Glomerular endothelial cell (primary cell): ENCODE data around the gene M1AP. TPM values are rescaled to one million over a fixed set of nuclear protein-coding genes. Genes with fewer than 3 reads are reported as not detected.
A peak's percentile ranks its signal among the peaks of the same experiment; 100 is the strongest.
"Not testable (repeated sequence)": the region's sequence is repeated elsewhere in the genome, so short reads cannot be mapped to it uniquely, and the experiment has no call there.

Experiments
- DNase-seq: peaks from one replicate; pipeline ENCODE4 v3.0.0-alpha.2; 2011; ENCODE audit warnings: low read depth, low spot score; ENCODE audit errors: extremely low read depth
- total RNA-seq: library from RNA; depleted of rRNA; stranded (reverse); fragments of >200 nt; gene quantifications from 2 replicates; pipeline ENCODE4 v1.2.3, GENCODE V29; 2015

The M1AP gene
- total RNA-seq, 1 donor from 2014 or later, result not detected

DNA sequence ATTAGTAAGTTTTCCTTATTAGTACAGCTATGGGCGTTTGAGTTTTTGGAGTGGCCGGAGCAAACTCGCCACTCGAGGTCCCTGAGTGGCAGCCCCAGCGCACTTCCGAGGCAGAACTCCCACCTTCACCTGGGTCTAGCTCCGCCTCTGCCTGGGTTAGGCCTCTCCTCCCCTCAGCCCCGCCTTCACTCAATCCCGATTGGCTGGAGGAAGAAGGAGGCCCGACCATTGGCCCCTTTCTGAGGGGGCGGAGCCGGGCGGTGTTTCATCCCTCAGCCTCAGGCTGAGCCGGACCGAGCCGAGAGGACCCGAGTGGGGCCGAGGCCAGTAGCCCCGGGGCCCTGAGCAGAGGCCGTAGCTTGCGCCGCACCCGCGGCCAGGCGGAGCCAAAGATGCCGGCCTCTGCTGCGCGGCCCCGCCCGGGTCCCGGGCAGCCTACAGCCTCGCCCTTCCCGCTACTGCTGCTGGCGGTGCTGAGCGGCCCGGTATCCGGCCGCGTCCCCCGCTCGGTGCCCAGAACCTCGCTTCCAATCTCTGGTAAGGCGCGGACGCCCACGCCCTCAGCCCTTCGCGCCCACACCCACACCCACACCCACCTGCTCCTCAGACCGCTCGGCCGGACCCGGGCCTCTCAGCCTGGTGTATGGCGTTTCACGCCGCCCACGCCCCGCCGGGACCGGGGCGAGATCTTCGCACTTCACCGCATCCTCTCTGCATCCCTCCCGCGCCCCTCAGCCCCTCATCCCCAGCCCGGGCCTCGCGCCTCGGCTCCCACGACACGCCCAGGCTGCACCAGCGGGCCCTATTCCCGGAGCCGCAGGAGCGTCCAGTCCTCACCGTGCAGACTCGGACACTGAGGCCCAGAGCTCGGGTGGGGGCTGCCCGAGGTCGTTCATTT is 6.1 kb upstream of the M1AP start, which contains the start of gene SEMA4F:
Gene SEMA4F (plus strand): TSS at position 263 of the 898 bp plus-strand sequence. CDS start 130 bp downstream, at position 393.
- peak; percentile 33 for DNase-seq

GRCh38 chr2:74653589-74653984 is 5.5 kb upstream of the M1AP start:
- DNase-seq, result no peak

DNA sequence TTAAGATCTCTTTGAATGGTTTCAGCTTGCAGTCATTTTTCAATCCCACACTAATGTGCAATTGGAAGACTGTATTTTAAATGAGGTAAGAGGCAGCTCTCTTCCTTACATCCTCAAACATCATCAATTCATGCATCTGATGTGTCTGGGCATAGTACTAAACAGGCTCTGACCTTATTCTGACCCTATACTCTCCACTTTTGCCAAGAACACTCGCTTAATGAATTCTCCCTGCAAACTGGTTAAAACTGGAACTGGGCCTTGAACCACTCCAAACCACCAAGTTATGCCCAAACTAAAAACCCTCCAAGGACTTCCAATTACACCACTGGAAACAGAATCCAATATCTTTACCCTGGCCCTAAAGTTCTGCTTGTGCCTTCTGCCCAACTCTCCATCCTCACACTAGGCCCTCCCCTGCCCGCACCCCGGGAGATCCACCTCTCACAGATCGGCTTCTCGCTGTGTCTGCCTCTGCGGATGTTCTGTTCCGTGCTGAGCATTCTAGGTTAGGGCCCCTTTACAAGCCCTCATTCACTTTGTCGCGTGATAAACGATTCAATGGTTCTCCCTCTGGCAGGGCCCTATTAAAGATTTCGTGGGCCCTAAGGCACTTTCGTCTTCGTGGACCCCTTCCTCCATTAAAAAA is 1.2 kb downstream of the M1AP start:
- DNase-seq, result no peak

DNA sequence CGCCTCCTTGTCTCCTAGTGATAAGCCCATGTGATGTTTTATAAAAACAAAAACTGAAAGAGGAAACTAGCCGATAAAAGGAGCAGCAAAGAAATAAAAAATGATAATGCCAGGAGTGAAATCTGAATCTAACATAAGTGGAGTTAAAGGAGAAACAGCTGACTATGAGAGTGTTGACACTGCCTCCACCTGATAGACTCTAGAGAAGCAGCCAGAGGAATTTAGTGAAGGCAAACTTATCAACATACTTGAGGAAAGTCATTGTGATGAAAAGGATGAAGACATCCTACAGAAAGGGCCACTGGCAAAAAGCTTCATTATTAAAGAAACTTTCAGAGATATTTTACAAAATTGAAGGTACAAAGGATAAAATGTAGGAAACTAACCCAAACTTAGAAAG is 1.9 kb downstream of the M1AP start:
- no peak for DNase-seq

DNA sequence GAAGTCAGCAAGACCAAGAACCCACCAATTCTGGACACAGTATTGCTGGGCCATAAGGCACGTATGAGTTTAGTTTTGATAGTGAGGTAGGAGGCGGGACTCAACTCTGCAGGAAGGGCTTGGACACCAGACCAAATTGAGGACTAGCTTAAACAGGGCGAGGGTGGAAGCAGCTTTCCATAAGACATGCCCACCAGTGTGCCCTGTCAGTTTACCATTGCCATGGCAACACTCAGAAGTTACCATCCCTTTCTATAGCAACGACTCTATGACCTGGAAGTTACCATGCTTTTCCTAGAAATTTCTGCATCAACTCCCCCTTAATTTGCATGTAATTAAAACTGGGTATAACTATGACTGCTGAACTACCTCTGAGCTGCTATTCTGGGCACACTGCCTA is 2.8 kb downstream of the M1AP start:
- no peak for DNase-seq

GRCh38 chr2:74639550-74639949 is 8.6 kb downstream of the M1AP start:
- no peak for DNase-seq

GRCh38 chr2:74632939-74633312 is 15.2 kb downstream of the M1AP start:
- no peak for DNase-seq

DNA sequence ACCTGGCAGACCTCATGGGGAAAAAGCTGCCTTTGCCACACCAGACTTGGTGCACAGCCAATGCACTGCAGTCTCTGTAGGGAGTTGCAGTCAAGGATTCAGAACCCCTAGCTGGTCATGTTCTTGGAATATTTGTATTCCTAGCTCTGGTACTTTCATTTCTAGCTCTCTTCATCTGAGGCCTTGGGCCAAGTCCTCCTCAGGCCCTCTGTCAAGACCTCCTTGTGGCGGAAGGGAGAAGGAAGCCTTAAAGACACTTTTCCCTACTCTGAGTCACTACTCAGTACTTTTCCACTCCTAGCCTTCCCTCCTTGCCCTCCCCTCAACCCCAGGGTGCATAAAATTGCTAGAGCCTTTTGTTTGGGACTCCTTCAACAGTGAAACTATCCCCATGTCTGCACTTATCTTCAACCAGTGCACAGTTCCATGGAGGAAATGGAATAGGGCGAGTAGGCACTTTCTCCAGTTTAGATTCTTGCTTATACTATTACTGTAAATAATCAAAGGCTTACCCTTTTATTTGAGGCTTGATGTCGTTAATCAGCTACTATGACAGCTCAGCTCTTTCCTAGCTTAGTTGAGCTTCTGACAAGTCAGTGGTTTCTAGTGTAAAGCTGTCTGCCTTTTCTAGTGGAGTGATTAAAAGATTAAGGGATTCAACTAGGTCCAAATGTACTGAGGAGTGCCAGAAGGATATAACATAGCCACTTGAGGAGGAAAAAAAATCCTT is 15.8 kb downstream of the M1AP start:
- DNase-seq, result no peak

GRCh38 chr2:74630454-74630853 is 17.7 kb downstream of the M1AP start:
- DNase-seq, result not testable (repeated sequence)

- no peak for DNase-seq
Observed at GRCh38 chr2:74628538-74629105, 19.5 kb downstream of the M1AP start.

DNA sequence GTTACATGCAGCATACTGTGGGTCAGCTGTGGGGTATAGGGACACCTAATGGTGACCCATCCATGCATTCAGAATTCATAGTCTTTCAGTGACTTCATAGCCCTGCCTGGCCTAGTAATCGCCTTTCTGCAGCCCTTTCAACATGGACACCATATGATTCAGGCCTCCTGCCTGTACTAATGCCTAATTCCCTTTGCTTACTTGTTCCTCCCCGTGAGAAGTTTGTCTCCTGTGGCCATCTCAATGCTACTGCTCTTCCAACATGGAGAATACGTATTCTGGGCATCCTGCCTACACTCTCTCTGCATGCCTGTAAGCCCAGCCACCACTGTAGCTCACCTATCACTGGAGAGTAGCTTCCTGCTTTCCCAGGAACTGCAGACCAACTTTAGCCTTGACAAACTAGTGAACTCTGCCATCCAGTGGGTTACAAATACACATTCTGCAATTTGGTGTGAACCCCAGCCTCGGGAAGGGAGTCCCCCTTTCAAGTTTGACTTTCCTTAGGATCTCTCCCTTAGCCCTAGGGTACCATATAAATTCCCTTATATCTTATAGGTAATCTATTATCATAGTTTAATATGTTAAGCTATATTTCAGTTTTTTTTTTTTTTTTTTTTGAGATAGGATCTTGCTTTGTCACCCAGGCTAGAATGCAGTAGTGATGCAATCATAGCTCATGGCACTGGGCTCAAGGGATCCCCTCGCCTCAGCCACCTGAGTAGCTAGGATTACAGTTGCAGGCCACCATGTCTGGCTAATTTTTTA is 22.3 kb downstream of the M1AP start:
- no peak for DNase-seq

DNA sequence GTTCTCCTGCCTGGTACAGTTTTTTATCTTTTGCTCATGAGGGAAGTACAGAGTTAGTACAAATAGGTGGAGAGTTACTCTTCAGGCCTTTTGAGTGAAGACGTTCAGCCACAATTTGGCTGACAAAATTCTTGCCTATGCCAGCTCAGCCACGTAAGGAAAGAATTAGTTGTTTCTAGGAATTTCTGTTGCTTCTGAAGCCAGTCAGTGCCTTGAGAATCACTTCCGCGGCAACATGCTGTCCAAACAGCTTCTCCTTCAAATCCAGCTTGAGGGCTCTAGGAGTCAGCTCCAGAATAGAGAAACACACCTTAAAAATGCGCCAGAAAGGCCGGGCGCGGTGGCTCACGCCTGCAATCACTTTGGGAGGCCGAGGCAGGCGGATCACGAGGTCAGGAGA is 27.5 kb downstream of the M1AP start:
- DNase-seq, result no peak

GRCh38 chr2:74619651-74620297 is 28.4 kb downstream of the M1AP start:
- DNase-seq, result no peak

- DNase-seq, result no peak
Observed at GRCh38 chr2:74618410-74619083, 29.6 kb downstream of the M1AP start.

DNA sequence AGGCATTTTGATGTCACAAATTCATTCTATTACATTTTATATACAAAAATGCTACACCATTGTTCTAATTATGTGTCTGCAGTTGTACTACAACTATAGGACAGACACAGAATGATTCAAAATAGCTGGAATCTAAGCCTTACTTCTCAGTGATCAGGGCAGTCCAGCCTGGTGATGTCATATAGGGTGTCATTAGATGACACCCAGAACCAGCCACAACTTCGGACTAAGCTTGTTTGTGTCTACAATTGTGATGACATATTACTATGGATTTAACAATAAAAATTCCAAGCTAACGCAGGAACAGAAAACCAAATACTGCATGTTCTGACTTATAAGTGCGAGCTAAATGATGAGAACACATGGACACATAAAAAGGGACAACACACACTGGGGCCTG is 31.0 kb downstream of the M1AP start:
- DNase-seq, result no peak

GRCh38 chr2:74606927-74607326 is 41.2 kb downstream of the M1AP start:
- DNase-seq, result no peak

GRCh38 chr2:74603282-74604000 is 44.7 kb downstream of the M1AP start:
- DNase-seq, result no peak

DNA sequence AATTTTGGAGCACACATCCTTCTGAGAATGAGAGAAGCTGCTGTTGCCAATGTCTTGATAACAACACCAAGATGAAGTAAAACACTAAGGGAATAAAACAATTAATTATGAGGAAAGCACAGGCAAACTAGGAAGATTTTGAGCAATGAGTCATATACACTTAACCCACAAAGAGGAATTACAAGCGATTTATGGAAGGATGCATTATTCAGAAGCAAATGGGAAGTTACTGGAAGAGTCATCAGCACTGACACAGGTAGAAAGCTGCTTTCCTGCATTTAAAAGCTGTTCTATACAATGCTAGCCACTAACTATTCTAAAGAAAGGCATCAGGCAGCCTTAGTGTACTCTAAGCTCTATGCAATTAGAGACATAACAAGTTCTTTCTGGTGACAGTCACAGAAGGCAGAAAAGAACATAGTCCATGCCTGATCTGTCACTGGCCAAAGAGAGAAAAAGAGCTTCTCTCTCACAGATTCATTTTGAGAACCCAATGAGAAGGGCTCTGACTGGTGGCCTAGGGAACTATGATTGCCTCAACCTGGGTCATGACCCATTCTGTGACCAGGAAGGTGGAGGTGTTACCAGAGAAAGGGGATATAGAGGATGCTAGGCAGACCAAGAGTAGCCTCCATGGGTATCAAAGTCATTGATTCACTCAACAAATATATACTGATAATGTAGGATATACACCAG is 45.4 kb downstream of the M1AP start:
- no peak for DNase-seq
